Measurements from ENCODE around the gene JUNB.

- no peak; the same call in 1 of the 2 replicates for TF ChIP-seq POLR2AphosphoS5 (IDR thresholded peaks at IDR 0.05; ENCODE audit: low read length)
- TF ChIP-seq E2F8 (IDR thresholded peaks at IDR 0.05; ENCODE audit: low read depth, partially characterized antibody), result no peak
- no peak for TF ChIP-seq CTCF (IDR thresholded peaks at IDR 0.05 in 2 of 3, conservative IDR thresholded peaks at IDR 0.05 in 1 of 3; ENCODE audit: control insufficient read depth in 2 of 3, extremely low read depth in 1 of 3, insufficient read depth in 1 of 3, low read depth in 3 of 3, low read length in 3 of 3)
- TF ChIP-seq ZBTB11 (CRISPR knock-in tag; IDR thresholded peaks at IDR 0.05), result no peak
- no peak for TF ChIP-seq RFX5 (IDR thresholded peaks at IDR 0.05; ENCODE audit: low read depth, low read length)
- TF ChIP-seq NFYB (IDR thresholded peaks at IDR 0.05; ENCODE audit: insufficient read depth, low read depth, low read length), result no peak
- TF ChIP-seq ZNF274 (IDR thresholded peaks at IDR 0.05; ENCODE audit: insufficient read depth, insufficient read length), result no peak
- TF ChIP-seq MXI1 (IDR thresholded peaks at IDR 0.05; ENCODE audit: low read depth, low read length), result no peak
- no peak for TF ChIP-seq TAF1 (IDR thresholded peaks at IDR 0.05; ENCODE audit: borderline replicate concordance, low read depth, low read length)
- no peak for TF ChIP-seq POLR2A (IDR thresholded peaks at IDR 0.05; ENCODE audit: low read depth, low read length)
- no peak for TF ChIP-seq BCL3 (IDR thresholded peaks at IDR 0.05; ENCODE audit: borderline replicate concordance, insufficient read depth, low read depth, low read length, poor library complexity, severe bottlenecking)
These were observed 1.6 kb downstream of the JUNB start for GRCh38 chr19:12792853-12793289.

Data from GM12878 (cell line).